Muscle layer of duodenum (tissue), 2 donors: ENCODE results near the gene TRMT44.
"Not testable (repeated sequence)": the region's sequence is repeated elsewhere in the genome, so short reads cannot be mapped to it uniquely, and the experiment has no call there.

Experiments used
- H3K27ac ChIP-seq: one replicate; pipeline ENCODE4 v1.7.0; 2013; ENCODE audit warnings: mild to moderate bottlenecking, low read length
- H3K27me3 ChIP-seq: one replicate; pipeline ENCODE4 v1.7.0; 2013; ENCODE audit warnings: low read depth, mild to moderate bottlenecking, control low read depth, low read length
- H3K36me3 ChIP-seq, 2 donors: one replicate each; pipeline ENCODE4 v1.7.0; 2013; ENCODE audit warnings: low read length in 2 of 2, control low read depth in 1 of 2, mild to moderate bottlenecking in 1 of 2; ENCODE audit not compliant: insufficient read depth in 2 of 2, control insufficient read depth in 1 of 2
- H3K4me1 ChIP-seq, 2 donors: one replicate each; pipeline ENCODE4 v1.7.0; 2013; ENCODE audit warnings: low read length in 2 of 2, mild to moderate bottlenecking in 2 of 2, control low read depth in 1 of 2, moderate library complexity in 1 of 2; ENCODE audit not compliant: insufficient read depth in 2 of 2, control insufficient read depth in 1 of 2
- H3K4me3 ChIP-seq, 2 donors: one replicate each; pipeline ENCODE4 v1.7.0; 2013; ENCODE audit warnings: low read length in 2 of 2, low read depth in 1 of 2, mild to moderate bottlenecking in 1 of 2
- H3K9me3 ChIP-seq, 2 donors: one replicate each; pipeline ENCODE4 v1.7.0; 2013; ENCODE audit warnings: low read length in 2 of 2, control low read depth in 1 of 2, mild to moderate bottlenecking in 1 of 2; ENCODE audit not compliant: control insufficient read depth in 1 of 2
- donor health status: healthy.

The TRMT44 gene

DNA sequence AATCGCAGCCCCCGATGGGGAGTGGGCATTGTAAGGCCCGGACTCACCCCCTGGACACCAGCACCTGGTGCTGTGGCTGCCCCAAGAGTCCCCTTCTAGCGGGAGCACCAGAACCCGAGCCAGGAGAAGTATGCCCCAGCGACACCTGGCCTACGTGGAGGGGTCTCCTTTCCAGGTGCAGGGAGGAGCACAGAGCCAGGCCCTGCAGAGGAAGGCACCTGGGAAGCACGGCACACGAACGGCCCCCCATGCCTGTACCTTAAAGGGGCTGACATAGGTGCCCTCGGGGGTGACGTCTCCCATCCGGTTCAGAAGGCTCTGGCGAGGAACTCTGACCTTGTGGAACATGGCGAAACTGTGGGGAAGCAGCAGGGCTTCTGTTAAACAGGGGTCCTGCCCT, 41.3 kb upstream of the TRMT44 start:
- Histone ChIP-seq H3K4me1 (peaks cover 6 to 27% of the 10 kb centered on the region in 2 donors), H3K27me3 (no peaks in the 10 kb centered on the region), H3K9me3 (no peaks in the 10 kb centered on the region), H3K4me3 (no peak overlapping the region), H3K27ac (no peak overlapping the region), H3K36me3 (peaks cover 15 to 34% of the 10 kb centered on the region in 2 donors)

DNA sequence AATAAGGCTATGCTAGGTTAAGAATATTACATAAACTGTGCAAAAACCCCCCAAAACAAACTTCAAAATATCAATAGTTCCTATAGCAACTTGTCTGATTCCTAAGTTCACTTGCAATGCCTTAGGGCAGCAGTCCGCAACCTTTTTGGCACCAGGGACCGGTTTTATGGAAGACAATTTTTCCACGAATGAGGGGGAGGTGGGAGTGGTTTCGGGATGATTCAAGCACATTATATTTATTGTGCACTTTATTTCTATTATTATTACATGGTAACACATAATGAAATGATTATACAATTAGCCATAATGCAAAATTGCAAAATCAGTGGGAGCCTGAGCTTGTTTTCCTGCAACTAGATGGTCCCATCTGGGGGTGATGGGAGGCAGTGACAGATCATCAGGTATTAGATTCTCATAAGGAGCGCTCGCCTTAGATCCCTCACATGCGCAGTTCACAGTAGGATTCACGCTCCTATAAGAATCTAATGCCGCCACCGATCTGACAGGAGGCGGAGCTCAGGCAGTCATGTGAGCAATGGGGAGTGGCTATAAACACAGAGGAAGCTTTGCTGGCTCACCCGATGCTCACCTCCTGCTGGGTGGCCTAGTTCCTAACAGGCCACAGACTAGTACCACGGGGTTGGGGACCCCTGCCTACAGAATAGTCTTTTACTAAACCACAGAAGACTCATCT, 39.8 kb upstream of the TRMT44 start:
- Histone ChIP-seq H3K27ac (no peak overlapping the region), H3K27me3 (no peaks in the 10 kb centered on the region), H3K9me3 (no peaks in the 10 kb centered on the region), H3K4me1 (peaks cover 0 to 20% of the 10 kb centered on the region in 2 donors), H3K36me3 (peaks cover 27 to 42% of the 10 kb centered on the region in 2 donors), H3K4me3 (no peak overlapping the region)

- H3K4me1 ChIP-seq = peaks cover 0 to 20% of the 10 kb centered on the region in 2 donors
- no peaks in the 10 kb centered on the region for H3K9me3 ChIP-seq
- no peak overlapping the region for H3K27ac ChIP-seq
- H3K4me3 ChIP-seq = no peak overlapping the region
- peaks cover 30 to 40% of the 10 kb centered on the region in 2 donors for H3K36me3 ChIP-seq
- no peaks in the 10 kb centered on the region for H3K27me3 ChIP-seq
Measured at GRCh38 chr4:8401665-8402064, 38.9 kb upstream of the TRMT44 start.

DNA sequence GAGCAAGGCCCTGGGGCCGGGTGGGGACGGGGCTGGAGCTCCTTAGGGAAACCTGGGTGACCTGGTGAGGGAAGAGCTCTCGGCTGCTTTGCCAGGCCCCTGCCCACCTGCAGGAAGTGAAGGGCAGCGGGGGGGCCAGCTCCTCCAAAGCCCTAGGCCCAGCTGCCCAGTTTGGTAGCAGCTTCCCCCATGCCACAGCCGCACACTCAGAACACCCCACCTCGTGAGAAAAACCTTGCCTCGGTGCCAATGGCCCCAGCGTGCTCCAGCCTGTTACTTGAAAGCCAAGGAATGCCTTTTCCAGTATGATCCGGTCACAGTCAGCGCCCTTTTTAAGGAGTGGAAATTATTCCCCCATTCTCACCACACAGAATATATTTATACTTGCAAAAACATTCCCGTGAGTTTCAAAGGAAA, 38.4 kb upstream of the TRMT44 start:
- Histone ChIP-seq H3K27ac (no peak overlapping the region), H3K27me3 (no peaks in the 10 kb centered on the region), H3K4me3 (no peak overlapping the region), H3K4me1 (peaks cover 0 to 20% of the 10 kb centered on the region in 2 donors), H3K9me3 (no peaks in the 10 kb centered on the region), H3K36me3 (peaks cover 30 to 35% of the 10 kb centered on the region in 2 donors)

- Histone ChIP-seq H3K9me3 (no peaks in the 10 kb centered on the region), H3K4me3 (no peak overlapping the region), H3K27ac (no peak overlapping the region), H3K4me1 (peaks cover 0 to 20% of the 10 kb centered on the region in 2 donors), H3K36me3 (peaks cover 30 to 34% of the 10 kb centered on the region in 2 donors), H3K27me3 (no peaks in the 10 kb centered on the region)
Measured at GRCh38 chr4:8402640-8403039, 37.9 kb upstream of the TRMT44 start.

DNA sequence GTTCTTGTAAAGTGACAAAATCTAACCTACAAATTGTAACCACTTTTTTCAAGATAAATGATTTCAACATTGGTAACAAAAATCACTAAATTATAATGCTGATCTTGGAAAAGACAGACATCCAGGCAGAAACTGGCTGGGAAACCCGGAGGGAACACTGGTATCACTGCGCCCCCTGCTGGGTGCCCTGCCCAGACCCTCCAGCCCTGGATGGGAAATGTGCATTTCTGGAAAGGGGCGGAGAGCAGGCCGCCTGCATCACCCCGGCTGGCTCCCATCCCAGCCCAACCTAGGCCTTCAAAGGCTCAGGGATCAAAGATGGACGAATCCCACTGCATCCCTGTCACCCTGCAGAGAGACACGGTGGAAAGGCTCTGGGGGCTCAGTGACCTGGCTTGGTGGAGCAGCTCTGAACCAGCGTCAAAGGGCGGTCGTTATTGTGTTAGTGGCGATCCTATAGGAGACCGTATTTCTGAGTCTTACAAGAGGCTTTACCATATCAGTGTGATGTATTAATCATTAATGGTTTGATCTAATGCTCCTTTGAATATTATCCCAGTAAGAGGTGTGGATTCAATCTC, 37.3 kb upstream of the TRMT44 start:
- no peaks in the 10 kb centered on the region for H3K27me3 ChIP-seq
- H3K4me1 ChIP-seq = peaks cover 0 to 20% of the 10 kb centered on the region in 2 donors
- no peak overlapping the region for H3K4me3 ChIP-seq
- H3K36me3 ChIP-seq = peaks cover 29 to 35% of the 10 kb centered on the region in 2 donors
- H3K27ac ChIP-seq = no peak overlapping the region
- no peaks in the 10 kb centered on the region for H3K9me3 ChIP-seq

DNA sequence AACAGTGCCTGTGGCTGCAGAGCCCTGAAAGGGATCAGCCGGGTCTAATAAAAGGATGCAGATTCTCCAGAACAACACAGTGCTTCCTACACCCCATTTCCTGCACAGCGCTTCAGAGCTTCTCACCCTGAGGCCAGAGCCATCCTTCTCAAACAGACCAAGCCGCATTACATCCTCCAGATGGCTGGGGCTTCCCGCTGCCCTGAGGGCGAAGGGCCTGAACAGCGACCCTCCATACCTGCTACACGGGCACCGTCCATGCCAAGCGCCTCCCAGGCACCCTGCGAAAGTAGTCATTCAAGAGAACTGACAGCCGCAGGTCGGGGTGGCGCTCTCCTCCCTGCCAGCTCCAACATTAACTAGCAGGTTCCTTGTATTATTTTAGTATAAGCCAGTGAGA, 36.6 kb upstream of the TRMT44 start:
- H3K4me3 ChIP-seq = no peak overlapping the region
- no peak overlapping the region for H3K27ac ChIP-seq
- peaks cover 0 to 20% of the 10 kb centered on the region in 2 donors for H3K4me1 ChIP-seq
- no peaks in the 10 kb centered on the region for H3K27me3 ChIP-seq
- H3K36me3 ChIP-seq = peaks cover 22 to 32% of the 10 kb centered on the region in 2 donors
- H3K9me3 ChIP-seq = no peaks in the 10 kb centered on the region

DNA sequence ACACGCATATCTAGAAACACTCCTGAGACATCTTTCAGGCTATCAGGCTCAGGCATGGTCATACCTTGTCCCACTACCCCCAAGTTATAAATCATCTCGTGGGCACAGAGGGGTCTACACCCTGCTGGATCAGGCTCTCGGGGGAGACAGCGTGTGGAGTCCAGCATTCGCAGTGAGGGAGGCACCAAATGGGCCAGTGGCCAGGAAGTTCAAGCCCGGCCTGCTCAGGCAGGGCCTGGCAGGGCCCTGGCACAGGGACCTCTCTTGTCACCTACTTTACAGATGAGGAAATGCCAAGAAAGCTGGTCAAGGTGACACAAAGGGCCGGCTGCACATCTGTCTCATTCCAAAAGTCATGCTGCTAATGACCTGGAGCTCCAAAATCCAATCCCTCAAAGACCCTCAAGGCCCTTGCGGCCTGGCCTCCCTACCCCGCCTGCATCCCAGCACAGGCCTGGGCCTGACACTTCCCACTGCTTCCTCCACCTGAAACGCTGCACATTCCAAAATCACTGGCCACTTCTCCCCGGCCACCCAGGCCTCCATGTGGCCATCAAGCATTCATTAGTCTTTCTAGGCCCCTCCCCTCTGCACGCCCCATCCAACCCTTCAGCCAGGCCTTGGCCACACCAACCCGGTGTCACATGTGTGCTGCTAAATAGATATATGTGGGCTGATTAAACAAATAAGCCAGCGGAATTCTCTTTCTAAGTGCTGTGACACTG, 35.6 kb upstream of the TRMT44 start:
- H3K4me1 ChIP-seq = peaks cover 0 to 27% of the 10 kb centered on the region in 2 donors
- no peak overlapping the region for H3K4me3 ChIP-seq
- no peaks in the 10 kb centered on the region for H3K27me3 ChIP-seq
- H3K9me3 ChIP-seq = no peaks in the 10 kb centered on the region
- peaks cover 19 to 34% of the 10 kb centered on the region in 2 donors for H3K36me3 ChIP-seq
- no peak overlapping the region for H3K27ac ChIP-seq

- Histone ChIP-seq H3K27me3 (no peaks in the 10 kb centered on the region), H3K36me3 (peaks cover 19 to 36% of the 10 kb centered on the region in 2 donors), H3K9me3 (no peaks in the 10 kb centered on the region), H3K4me1 (peaks cover 0 to 29% of the 10 kb centered on the region in 2 donors), H3K27ac (no peak overlapping the region), H3K4me3 (no peak overlapping the region)
Measured at GRCh38 chr4:8405516-8405875, 35.1 kb upstream of the TRMT44 start.

DNA sequence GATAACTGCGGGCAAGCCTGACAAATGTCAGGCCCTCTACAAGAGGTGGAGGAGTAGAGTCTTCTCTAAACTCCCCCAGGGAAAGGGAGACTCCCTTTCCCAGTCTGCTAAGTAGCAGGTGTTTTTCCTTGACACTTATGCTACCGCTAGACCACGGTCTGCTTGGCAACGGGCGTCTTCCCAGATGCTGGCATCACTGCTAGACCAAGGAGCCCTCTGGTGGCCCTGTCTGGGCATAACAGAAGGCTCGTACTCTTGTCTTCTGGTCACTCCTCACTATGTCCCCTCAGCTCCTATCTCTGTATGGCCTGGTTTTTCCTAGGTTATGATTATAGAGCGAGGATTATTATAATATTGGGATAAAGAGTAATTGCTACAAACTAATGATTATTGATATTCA, 33.7 kb upstream of the TRMT44 start:
- Histone ChIP-seq H3K4me1 (peaks cover 0 to 23% of the 10 kb centered on the region in 2 donors), H3K36me3 (peaks cover 19 to 49% of the 10 kb centered on the region in 2 donors)
- not testable (repeated sequence) for H3K9me3 ChIP-seq, H3K4me3 ChIP-seq, H3K27me3 ChIP-seq, H3K27ac ChIP-seq

- peaks cover 0 to 19% of the 10 kb centered on the region in 2 donors for H3K4me1 ChIP-seq
- H3K9me3 ChIP-seq = no peaks in the 10 kb centered on the region
- no peaks in the 10 kb centered on the region for H3K27me3 ChIP-seq
- peaks cover 19 to 53% of the 10 kb centered on the region in 2 donors for H3K36me3 ChIP-seq
- no peak overlapping the region for H3K27ac ChIP-seq
- H3K4me3 ChIP-seq = no peak overlapping the region
Measured at GRCh38 chr4:8407316-8407715, 33.3 kb upstream of the TRMT44 start.
